Measurements from ENCODE around the gene CLEC2A.
"Not testable (repeated sequence)": the region's sequence is repeated elsewhere in the genome, so short reads cannot be mapped to it uniquely, and the experiment has no call there.

The CLEC2A gene

DNA sequence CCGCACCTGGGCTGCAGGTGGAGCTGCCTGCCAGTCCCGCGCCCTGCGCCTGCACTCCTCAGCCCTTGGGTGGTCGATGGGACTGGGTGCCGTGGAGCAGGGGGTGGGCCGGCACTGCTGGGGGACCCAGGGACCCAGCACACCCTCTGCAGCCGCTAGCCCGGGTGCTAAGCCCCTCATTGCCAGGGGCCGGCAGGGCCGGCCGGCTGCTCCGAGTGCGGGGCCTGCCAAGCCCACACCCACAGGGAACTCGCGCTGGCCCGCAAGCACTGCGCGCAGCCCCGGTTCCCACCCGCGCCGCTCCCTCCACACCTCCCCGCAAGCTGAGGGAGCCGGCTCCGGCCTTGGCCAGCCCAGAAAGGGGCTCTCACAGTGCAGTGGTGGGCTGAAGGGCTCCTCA lies 56.0 kb downstream of the CLEC2A start:
- not testable (repeated sequence) for DNase-seq

DNA sequence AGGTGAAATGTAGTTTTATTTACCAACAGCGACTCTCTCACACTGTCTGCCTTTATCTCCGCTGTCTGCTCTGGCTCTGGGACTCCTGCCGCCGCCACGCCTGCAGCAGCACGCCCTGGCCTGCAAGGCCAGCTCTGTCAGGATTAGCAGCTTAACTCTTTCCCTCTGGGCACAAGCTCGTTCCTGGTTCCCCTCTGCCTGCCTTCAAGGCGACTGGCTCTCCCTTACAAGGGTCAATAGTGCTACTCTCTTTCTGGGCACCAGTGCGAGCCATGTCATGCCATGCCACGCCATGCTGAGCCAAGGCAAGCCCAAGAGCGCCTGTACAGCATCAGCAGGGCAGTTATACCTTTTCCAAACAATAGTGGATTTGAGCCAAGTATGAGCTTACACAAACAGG lies 59.4 kb downstream of the CLEC2A start:
- DNase-seq: no peak

DNA sequence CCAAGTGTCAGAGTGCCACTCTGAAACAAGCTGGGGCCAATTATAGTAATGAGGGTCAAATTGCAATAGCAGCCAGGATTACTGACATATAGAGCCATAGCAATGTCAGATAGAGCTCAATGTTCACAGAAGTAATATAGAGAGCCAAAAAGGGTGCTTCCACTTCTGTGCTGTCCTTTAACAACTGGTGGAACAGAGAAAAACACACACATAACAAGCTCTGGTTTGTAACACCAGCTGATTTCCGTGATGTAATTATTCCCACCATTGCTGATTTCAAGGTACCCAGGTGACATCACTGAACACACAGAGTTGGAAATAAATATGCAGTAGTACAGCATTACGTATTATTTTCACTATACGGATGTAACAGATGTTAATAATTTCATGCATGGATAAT lies 60.0 kb downstream of the CLEC2A start:
- no peak for DNase-seq

DNA sequence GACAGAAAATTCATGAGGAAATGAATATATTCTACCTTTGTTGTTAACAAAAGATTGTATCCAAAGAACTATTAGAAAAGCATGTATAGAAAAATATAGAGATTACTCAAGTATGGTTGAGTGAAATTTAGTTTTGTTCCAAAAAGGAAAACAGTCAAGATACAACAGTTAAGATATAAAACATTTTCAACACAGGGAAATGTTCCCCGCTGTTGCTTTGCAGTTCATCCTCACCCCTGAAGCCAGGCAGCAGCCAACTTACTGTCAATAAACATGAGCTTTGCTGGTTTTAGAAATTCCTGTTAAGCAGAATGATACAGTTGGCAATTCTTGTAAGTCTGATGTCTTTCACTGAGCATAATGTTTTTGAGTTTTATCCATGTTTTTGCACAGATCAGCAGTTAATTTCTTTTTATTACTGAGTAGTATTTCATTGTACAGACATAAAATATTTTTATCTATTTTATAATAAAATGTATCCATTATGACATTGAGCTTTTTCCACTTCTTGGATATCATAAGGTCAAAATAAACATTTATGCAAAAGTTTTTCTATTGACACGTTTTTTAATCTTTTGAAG lies 61.8 kb downstream of the CLEC2A start:
- no peak for DNase-seq

DNA sequence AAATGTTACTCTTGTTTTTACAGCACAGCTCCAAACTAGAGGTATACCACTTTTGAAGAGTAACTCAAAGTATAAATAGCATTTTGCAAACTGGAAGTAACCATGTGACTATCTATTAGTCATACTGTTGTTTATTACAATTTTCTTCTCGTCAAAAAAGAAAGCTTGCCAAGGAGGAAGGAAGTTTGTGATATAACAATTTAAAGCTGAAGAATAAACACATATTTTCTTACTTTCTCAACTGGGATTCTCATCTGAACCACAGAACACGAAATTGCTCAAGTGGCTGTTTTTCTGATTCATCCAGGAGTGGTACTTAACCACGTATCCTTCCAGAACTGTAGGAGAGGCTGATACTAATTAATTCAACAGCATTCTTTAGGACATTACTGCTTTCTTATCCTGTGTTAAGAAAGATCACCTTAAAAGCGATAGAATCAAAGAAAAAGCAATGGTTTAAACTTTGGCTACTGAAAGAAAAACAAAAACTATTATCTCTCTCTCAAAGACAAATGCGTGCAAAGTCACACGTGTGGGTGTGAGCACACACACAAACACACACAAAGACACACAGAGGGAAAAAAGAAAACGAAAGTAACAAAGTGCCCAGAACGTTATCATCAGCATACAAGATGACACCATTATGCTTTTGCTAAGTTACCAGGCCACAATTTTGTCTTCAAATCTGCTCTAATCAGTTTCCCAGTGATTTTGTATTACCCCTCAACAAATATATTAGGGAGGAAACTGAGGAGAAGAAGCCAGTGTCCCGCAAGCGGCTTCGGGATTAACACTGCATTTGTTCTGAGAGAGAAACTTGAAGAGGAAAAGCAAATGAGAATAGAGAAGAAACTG lies 62.6 kb downstream of the CLEC2A start, which contains the start of gene CLEC2B:
Gene CLEC2B, minus strand, starts transcription at position 48 of the 855 bp plus-strand sequence.
- DNase-seq: no peak

DNA sequence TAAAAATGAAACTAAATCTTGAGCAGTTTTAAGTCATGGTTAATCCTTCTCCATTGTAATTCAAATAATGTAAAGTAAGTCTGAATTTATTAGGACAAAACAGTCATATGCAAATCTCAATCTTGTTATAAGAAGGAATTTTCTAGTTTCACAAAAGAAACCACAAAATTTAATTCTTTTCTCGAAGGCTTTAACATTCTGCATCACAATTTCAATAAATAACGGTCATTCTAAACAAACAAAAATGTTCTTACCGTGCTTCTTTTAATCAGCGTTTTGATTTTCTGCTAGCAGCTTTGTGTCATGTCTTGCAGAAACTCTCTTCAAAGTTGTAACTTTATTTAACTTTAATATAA lies 63.2 kb downstream of the CLEC2A start:
- DNase-seq: no peak

DNA sequence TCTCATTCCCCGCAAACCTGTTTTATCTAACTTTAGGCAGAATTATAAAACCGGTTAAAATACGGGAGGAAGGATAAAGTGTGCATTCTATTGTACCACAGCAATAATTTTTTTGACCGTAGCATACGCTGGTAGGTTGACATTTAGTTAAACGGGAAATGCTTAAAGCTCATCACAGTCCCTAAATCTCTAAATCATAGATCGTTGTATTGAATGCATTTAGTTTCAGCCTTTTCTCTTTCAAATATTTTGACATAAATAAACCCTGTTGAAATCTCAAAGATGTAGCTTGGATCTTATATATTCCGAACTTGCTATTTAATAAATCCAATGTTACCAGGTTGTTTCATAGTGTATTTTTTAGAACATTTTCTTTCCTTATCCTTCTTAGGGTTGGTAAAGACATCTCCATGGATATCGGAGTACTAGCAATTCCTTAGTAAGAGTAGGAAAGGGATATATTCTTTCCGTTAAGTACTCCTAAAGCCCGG lies 63.8 kb downstream of the CLEC2A start:
- DNase-seq: no peak

DNA sequence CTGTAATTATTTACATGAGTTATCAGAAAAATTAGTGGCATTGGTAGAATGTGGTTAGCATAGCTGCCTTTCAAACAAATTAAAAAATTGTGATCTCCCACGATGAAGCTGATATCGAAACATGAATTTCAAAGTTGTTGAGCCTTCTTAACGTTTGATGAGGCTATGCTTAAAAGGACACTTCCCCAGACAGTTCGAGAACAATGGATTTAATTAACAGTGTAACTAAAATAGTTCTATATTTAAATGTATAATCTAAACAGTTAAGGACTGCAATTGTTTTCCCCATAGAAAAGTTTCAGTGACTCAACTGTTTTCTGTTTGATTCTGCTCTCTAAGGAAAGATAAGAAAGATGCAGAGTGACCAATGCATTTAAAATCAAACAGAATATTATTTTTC lies 64.6 kb downstream of the CLEC2A start:
- DNase-seq: no peak

DNA sequence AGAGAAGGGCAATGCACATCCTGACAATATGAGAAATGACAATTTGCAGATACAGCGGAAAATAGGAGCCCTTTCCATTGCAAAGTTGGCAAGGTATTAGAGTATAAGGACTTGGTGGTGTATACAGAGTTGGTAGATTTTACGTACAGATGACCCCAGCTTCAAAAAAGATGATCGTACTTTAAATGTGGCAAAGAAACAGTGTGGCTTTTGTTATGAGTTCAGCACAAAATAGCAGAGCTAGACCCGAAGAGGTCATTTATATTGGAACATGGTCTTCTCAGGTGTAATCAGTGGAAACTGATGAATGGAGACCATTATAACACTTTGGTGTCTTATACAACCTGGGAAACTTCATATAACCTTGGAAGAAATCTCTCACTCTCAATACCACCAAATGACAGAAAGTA lies 65.3 kb downstream of the CLEC2A start:
- no peak for DNase-seq

DNA sequence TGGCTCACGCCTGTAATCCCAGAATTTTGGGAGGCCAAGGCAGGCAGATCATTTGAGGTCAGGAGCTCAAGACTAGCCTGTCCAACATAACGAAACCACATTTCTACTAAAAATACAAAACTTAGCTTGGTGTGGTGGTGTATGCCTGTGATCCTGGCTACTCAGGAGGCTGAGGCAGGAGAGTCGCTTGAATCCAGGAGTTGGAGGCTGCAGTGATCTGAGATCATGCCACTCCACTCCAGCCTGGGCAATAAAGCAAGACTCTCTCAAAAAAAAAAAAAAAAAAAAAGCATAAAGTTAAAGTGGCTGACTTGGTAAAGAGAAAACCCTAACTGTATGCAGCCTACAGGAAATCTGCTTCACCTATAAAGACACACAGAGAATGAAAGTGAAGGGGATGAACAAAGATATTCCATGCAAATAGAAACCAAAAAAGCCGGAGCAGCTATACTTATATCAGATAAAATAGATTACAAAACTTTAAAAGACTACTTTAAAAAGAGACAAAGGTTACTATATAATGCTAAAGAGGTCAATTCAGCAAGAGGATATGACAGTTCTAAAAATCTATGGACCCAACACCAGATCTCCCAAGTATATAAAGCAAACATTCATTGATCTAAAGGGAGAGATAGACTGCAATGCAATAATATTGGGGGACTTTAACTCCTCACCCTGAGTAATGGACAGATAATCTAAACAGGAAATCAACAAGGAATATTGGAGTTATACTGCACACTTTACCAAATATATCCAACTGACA lies 67.1 kb downstream of the CLEC2A start:
- no peak for DNase-seq

Measured in NCI-H446 treated with DMSO at 0.1 percent for 48 hours (cell line).